Glomerular visceral epithelial cell (primary cell): ENCODE data around the gene PRDM11.

Experiments used
- DNase-seq: peaks from one replicate; pipeline ENCODE4 v3.0.0-alpha.2; 2016; ENCODE audit errors: extremely low spot score

PRDM11 gene

DNA sequence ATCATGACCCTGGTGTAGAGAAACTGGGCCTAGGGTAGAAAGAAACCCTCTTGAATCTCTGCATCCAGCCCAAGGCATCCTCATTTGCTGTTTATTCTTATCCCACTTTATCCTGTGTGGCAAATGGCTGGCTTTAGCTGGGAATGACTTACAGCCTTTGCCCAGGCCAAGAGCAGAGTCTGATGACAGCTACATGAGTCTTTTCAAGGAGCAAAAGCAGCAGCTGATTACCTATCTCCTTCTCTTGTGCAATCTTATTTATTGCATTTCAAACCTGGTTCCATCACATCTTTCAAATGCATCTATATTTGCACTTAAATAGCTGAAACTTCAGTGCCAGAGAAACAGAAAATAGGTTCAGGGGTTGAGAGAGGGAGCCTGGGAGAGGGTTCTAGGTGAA, 113.6 kb downstream of the PRDM11 start:
- DNase-seq: no peak

DNA sequence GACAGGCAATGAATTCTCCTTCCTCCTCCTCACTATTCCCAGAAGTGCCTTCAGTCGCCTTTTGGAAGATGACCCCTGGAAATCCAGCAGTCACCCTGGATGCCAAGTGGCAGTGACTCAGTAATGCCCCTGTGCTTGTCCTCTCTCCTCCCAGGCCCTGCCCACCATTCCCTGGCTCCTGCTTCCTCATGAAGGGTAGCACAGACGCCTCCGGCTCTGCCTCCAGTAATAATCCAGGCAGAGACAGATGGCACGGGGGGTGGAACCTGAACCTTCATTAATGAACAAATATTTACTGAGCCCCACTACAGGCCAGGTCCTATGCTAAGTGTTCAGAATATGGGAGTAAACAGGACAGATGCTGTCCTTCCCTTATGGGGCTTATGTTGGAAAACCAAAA, 116.5 kb downstream of the PRDM11 start:
- DNase-seq: no peak

DNA sequence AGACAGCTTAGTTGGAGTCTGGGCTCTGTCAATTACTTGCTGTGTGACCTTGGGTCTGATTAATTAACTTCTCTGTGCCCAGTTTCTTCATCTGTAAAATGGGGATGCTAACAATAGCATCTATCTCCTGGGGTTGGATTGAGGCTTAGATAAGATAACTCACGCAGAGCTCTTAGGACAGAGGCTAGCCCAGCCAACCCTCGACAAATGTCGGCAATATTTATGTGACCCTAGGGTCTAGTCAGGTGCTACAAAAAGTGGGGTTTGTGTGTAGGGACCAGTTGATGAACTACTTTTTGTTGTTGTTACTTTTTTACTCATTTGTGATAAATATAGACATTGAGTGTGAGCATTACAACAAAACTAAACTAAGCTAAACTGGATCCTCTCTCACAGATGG, 117.3 kb downstream of the PRDM11 start:
- DNase-seq: no peak

DNA sequence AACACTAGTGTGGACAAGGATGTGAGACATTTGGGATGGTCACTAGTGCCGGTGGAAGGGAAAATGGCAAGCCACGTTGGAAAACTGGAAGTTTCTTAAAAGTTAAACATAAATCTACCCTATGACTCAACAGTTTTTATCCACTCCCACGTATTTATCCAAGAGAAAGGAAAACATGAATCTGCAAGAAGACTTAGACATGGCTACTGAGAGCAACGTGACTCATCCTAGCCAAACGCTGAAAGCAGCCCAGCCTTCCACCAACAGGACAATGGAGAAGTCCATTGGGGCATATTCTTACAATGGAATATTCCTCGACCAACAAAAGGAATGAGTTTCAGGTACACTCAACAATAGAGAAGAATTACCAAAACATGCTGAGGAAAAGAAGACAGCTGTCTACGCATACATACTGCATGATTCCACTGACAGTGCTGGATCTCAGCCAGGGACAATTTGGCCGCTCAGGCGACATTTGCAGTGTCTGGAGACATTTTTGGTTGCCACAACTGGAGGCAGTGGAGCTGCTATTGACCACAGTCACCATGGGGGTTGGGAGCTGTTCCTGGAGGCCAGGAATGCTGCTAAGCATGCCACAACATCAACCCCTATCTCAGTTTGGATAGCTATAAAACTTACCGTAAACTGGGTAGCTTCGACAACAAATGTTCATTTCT, 118.5 kb downstream of the PRDM11 start:
- DNase-seq: peak; percentile 81

DNA sequence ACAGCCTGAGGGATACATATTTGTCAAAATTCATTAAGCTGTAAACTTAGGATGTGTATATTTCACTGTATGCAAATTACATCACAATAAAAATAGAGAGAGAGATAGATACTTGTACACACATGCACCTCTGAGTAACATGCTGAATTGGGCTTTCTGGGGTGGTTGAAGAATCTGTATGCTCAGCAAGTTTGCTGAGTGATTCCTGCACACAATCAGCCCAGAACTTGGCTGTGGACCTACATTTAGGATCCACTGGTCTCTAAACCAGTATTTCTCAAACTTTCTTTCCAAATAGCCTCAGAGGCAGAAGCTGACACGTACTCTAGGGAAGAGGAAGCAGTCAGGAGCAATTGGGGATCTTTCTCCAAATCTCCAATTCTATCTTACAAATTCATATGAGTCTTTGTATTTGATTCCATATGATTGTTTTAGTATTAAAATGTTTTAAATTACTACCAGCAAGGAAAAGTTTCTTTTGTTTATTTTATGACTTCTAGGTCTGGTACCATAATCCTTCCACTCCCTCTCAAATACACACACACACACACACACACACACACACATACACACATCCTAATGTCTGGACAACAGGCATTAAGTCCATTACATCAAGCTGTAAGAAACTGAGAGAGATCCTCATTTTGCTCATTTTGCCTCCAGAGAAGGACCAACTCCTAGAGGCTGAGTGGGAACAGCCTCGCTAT, 119.7 kb downstream of the PRDM11 start:
- no peak for DNase-seq

DNA sequence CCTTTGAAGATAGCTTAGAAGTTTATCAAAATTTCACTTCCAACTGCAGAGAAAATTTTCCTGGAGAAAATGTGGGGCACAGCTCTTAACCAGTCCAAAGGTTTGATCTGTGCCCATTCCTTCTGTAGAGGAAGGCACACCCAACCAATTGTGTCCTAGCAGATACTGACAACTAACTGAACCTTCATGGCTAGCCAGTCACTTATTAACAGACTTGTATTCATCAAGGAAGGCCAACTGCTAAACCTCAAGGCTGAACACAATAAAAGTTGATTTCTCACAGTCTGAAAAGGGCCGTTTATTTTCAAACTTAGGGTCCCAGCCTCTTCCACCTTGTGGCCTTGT, 120.2 kb downstream of the PRDM11 start:
- no peak for DNase-seq

DNA sequence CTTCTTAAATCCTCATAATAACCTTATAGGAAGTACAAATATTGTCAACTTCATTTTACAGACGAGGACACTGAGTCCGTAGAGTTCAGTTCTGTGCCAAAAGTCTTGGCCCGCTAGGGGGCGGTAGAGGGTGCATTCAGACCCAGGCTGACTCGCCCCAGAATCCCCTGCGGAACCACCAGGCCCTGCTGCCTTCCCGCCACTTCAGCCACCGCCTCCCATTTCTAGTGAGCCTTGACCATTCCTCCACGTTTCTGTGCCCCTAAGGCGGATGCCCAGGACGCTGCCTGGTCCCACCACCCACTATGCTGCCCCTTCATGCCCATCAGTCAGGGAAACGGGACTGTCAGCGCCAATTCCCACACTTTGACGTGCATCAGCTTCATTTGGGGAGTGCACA, 120.6 kb downstream of the PRDM11 start:
- no peak for DNase-seq

DNA sequence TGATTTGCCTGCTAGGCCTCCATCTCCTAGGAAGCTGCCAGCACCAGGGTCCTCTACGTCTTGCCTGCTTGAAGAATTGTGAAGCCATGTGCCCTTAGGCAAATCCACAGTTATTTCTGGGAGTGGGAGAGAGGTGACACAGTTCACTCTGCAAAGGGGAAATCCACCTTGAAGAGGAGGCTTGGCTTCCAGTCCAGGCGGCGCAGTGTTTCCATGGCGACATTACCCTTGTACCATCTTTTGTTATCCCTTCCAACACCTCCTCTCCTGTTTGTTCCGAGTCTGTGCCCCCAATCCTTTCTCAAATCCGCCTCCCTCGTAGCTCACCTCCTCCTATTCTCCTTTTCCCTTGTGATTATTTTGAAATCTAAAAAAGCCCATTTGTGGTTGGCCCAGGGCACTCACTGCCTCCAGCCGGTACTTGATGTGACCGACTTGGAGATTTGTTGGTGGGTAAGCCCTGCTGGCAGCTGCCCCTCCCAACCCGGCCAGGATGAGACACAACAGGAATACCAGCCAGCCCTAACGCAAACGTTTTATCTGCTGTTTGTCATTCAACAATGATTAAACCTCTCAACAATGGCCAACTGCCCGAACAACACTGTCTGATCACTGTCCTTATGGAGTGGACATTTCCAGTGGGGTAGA, 121.3 kb downstream of the PRDM11 start:
- peak; percentile 56 for DNase-seq

DNA sequence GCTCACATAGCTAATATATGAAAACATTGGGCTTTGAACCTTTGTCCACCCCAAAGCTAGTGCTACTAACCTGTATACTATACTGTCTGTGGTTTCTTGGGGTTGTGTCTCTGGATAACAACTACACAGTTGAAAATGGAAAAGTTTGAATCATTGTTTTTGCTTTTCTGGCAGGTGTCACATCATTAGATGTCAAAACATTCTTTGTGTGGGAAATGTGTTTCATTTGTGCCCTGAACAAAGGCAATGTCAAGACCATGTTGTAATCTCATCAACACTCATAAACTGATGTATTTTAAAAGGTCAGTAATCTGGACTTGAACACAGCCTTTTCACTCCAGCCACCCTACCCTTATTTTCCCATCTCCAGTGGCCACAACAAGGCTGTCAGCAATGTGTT, 123.2 kb downstream of the PRDM11 start:
- DNase-seq: no peak

DNA sequence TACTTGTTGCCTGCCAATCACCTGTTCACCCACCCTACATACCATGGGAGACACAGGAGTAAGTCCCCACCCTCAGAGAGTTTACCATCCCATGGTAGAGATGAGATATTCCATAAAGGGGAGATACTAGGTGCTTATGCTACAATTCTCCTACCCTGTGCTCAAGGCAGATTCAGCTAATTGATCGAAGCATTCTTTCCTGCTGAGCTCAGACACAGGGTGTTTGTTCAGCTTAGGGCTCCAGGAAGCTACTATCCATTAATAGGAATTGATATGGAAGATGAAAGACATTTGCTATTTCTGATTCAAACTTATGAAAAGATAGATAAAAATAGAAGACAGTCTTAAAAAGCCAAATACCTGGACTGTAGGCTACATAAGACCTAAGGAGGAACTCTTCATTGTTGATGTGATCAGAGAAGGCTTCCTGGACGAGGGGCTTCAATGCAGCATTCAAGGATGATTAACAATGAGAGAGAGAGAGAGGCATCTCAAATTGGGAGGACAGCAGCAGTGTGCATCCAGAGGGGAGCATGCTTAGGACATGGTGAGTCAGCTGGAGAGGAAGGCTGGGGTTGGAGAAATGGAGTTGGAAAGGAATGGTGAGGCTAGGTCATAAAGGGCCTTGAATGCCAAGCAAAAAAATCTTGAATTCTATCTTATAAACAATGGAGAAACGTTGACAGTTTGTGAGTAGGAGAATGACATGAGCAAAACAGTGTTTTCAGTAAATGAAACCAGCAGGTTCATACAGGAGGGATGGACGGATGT, 124.7 kb downstream of the PRDM11 start:
- DNase-seq: no peak

DNA sequence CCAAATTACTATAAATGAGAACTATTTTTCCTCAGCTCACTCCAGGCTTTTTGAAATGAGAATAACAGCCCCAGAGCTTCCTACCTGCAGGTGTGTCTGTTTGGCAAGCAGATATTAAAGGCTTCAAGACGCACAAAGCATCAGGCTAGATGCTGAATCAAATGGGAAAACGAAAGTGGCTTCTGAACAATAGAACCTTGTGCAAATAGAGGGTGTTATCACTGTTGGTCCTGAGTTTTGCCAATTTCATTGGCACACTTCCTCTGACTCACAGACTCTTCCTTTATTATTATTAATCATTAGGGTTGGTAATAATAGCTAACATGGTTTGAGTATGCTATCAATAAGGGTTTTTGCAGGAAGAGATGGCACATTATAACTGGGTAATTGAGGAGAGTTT, 126.3 kb downstream of the PRDM11 start:
- DNase-seq: no peak

DNA sequence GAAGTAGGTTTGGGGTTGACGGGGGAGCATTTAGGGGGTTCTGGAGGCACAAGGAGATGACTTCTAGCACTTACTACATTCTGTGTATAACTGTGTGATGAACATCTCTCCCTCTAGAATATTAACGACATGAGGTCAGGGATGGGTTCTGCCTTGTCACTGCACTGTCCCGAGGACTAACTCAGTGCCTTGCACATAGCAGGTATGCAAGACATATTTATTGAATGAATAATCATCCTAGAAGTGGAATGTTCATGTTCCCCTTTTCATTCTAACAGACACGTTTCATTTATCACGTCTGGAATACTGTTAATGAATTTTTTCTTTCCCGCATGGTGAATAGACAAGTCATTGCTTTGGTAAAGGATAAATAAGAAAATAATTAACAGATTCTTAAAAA, 127.1 kb downstream of the PRDM11 start:
- peak; percentile 39 for DNase-seq

DNA sequence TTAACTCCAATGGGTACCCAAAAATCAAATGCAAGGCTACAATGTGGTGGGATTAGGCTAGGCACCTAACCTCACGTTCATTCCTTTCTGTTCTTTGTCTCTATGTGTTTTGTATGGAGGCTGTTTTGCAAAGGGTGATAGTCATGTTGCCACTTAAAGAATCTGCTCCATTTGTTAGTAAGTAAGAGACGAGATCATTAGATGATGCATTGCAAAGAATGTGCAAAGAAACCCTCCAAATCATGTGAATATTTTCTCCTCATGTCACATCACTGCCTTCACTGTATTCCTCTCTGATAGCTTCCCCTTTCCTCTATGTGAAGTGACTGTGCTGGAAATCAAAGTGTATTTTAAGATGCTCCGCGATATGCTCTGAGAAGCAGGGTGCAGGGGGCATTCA, 127.8 kb downstream of the PRDM11 start:
- DNase-seq: no peak

DNA sequence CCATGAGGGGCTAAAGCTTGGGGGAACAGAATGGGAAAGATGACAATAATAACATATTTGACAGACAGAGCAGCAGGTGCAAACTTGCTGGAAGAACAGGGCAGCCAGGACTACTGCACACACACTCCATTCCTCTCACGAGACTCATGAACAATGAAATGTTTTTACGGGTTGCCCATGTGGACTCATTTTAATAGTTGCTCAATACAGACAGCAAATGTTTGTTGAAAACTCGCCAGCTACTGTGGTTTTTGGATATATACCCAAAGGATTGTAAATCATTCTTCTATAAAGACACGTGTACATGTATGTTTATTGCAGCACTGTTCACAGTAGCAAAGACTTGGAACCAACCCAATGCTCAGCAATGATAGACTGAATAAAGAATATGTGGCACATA, 129.4 kb downstream of the PRDM11 start:
- DNase-seq: no peak

DNA sequence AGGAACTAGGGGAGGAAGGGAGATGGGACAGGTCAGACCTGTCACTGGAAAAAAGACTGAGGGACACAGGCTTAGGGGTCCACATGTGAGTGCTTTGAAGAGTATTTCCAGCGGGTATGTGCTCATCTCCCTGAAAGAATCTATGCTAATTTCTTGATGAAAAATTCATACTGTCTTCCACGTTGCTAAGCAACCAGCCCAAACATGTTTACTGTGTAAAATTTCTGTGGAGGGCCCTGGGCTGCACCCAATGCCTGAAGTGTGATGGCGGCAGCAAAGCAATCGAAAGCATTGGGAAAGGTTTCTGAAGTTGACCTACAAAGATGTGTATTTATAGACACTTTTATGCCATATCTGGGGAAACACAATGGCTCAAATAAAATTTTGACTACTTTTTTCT, 132.3 kb downstream of the PRDM11 start:
- no peak for DNase-seq

DNA sequence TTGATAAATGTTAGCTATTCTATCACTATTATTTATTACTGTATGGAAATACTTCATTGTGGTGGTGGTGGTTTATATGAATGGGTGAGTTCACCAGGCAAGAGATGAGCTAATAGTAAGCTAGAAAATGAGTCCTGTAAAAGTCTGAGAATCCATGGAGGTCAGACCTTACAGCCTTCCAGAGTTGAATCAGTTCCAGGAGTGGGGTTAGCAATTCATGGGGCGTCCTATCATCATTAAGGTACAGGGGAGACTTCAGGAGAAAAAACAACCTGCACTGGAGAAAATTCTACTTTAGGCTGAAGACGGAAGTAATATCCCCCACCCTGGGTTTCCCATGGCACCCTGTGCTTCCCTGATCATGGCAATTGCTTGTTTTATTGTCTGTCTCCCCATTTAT, 133.2 kb downstream of the PRDM11 start:
- DNase-seq: no peak

DNA sequence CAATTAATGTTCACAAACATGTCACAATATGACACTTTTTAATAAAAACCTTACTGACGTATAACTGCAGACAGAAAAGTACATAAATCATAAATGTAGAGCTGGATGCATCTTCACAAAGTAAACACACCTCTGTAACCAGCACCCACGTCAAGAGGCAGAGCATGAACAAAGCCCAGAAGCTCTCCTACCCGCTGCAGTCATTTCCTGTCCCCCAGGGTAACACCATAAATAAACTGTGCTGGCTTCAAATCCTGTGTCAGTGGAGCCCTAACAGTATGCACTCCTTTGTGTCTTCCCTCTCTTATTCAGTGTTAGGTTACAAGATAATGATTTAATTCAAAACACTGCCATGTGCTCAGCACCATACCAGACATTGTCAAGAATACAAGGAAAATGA, 134.0 kb downstream of the PRDM11 start:
- no peak for DNase-seq

DNA sequence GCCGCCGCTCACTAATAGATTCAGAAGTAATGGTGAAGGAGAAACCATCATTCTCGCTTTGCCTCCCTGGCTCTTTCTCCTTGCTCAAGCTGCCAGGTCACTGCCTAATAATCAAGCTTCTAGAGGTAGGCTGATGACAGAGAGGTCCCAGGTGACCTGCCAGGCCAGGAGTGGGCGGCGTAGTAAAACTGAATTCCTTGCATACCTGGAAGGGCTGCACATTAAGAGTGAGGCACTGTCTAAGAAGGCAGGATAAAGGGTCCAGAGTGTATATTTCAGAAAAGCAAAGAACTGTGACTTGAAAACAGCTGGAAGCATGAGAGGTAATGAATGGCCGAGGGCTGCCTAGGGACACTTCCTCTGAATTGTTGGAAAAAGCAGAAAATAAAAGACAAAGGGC, 135.6 kb downstream of the PRDM11 start:
- DNase-seq: no peak
